Measurements from ENCODE around the gene RNF181.
"Not testable (repeated sequence)": the region's sequence is repeated elsewhere in the genome, so short reads cannot be mapped to it uniquely, and the experiment has no call there.

Gene RNF181

GRCh38 chr2:85584857-85585780 lies 10.4 kb upstream of the RNF181 start:
- DNase-seq (ENCODE audit: low spot score in 2 of 2) (no peak), ATAC-seq (peak; percentile 77)
- Mint-ChIP-seq H3K9me3 (no peaks in the 10 kb centered on the region), H3K4me3 (peak overlapping the region; percentile 75), H3K27ac (peak overlapping the region; percentile 90), H3K4me1 (peaks cover 51% of the 10 kb centered on the region), H3K36me3 (peaks cover 26% of the 10 kb centered on the region)

GRCh38 chr2:85585781-85586105 lies 9.8 kb upstream of the RNF181 start:
- Mint-ChIP-seq H3K27ac (peak overlapping the region; percentile 90), H3K9me3 (no peaks in the 10 kb centered on the region), H3K4me1 (peaks cover 49% of the 10 kb centered on the region), H3K36me3 (peaks cover 20% of the 10 kb centered on the region), H3K4me3 (peak overlapping the region; percentile 75)
- ATAC-seq (no peak), DNase-seq (ENCODE audit: low spot score in 2 of 2) (no peak)

- Mint-ChIP-seq H3K4me3 (no peak overlapping the region), H3K9me3 (no peaks in the 10 kb centered on the region), H3K4me1 (peaks cover 42% of the 10 kb centered on the region), H3K36me3 (no peaks in the 10 kb centered on the region), H3K27ac (peak overlapping the region; percentile 21)
- no peak for ATAC-seq
- no peak for DNase-seq (ENCODE audit: low spot score in 2 of 2)
Observed at GRCh38 chr2:85588236-85588635, 7.3 kb upstream of the RNF181 start.

- ATAC-seq = no peak
- Mint-ChIP-seq H3K27ac (peak overlapping the region; percentile 21), H3K4me3 (no peak overlapping the region), H3K36me3 (no peaks in the 10 kb centered on the region), H3K9me3 (no peaks in the 10 kb centered on the region), H3K4me1 (peaks cover 38% of the 10 kb centered on the region)
- DNase-seq (ENCODE audit: low spot score in 2 of 2) = no peak
Observed at GRCh38 chr2:85588645-85589044, 6.9 kb upstream of the RNF181 start.

- no peaks in the 10 kb centered on the region for H3K9me3 Mint-ChIP-seq
- H3K27ac Mint-ChIP-seq = peak overlapping the region; percentile 21
- H3K4me3 Mint-ChIP-seq = no peak overlapping the region
Observed at GRCh38 chr2:85589181-85589580, 6.4 kb upstream of the RNF181 start.

GRCh38 chr2:85589982-85590791 lies 5.4 kb upstream of the RNF181 start:
- Mint-ChIP-seq H3K36me3 (peaks cover 1% of the 10 kb centered on the region), H3K4me3 (no peak overlapping the region), H3K27ac (peak overlapping the region; percentile 66), H3K4me1 (peaks cover 39% of the 10 kb centered on the region), H3K9me3 (no peaks in the 10 kb centered on the region)
- DNase-seq (ENCODE audit: low spot score in 2 of 2) (no peak), ATAC-seq (no peak)

More at GRCh38 chr2:85589181-85589580, 6.4 kb upstream of the RNF181 start:
- Mint-ChIP-seq H3K4me1 (peaks cover 38% of the 10 kb centered on the region), H3K36me3 (no peaks in the 10 kb centered on the region)
- DNase-seq (ENCODE audit: low spot score in 2 of 2) (no peak), ATAC-seq (no peak)

GRCh38 chr2:85590950-85591349 lies 4.6 kb upstream of the RNF181 start:
- Mint-ChIP-seq H3K36me3 (peaks cover 9% of the 10 kb centered on the region), H3K4me1 (peaks cover 36% of the 10 kb centered on the region), H3K9me3 (no peaks in the 10 kb centered on the region), H3K27ac (peak overlapping the region; percentile 52), H3K4me3 (no peak overlapping the region)
- DNase-seq (ENCODE audit: low spot score in 2 of 2) (no peak), ATAC-seq (no peak)

- peak overlapping the region; percentile 52 for H3K27ac Mint-ChIP-seq
- H3K36me3 Mint-ChIP-seq = peaks cover 11% of the 10 kb centered on the region
- ATAC-seq (no peak), DNase-seq (ENCODE audit: low spot score in 2 of 2) (no peak)
- H3K9me3 Mint-ChIP-seq = no peaks in the 10 kb centered on the region
- peaks cover 39% of the 10 kb centered on the region for H3K4me1 Mint-ChIP-seq
- H3K4me3 Mint-ChIP-seq = no peak overlapping the region
Observed at GRCh38 chr2:85591563-85591962, 4.0 kb upstream of the RNF181 start.

GRCh38 chr2:85592299-85592698 lies 3.2 kb upstream of the RNF181 start:
- not testable (repeated sequence) for H3K4me3 Mint-ChIP-seq; DNase-seq (ENCODE audit: low spot score in 2 of 2); ATAC-seq; H3K27ac Mint-ChIP-seq; H3K9me3 Mint-ChIP-seq
- H3K4me1 Mint-ChIP-seq = peaks cover 46% of the 10 kb centered on the region
- H3K36me3 Mint-ChIP-seq = peaks cover 17% of the 10 kb centered on the region

- H3K4me1 Mint-ChIP-seq = peaks cover 41% of the 10 kb centered on the region
- DNase-seq (ENCODE audit: low spot score in 2 of 2) (no peak), ATAC-seq (no peak)
- H3K4me3 Mint-ChIP-seq = no peak overlapping the region
- no peaks in the 10 kb centered on the region for H3K9me3 Mint-ChIP-seq
- H3K36me3 Mint-ChIP-seq = peaks cover 24% of the 10 kb centered on the region
- H3K27ac Mint-ChIP-seq = peak overlapping the region; percentile 20
Observed at GRCh38 chr2:85593023-85593422, 2.5 kb upstream of the RNF181 start.

GRCh38 chr2:85594715-85595300 lies 737 bp upstream of the RNF181 start:
- Mint-ChIP-seq H3K27ac (peak overlapping the region; percentile 99), H3K4me1 (peaks cover 41% of the 10 kb centered on the region), H3K36me3 (peaks cover 42% of the 10 kb centered on the region), H3K4me3 (peak overlapping the region; percentile 99), H3K9me3 (no peaks in the 10 kb centered on the region)
- ATAC-seq (no peak), DNase-seq (ENCODE audit: low spot score in 2 of 2) (no peak)

GRCh38 chr2:85596026-85596333 lies 435 bp downstream of the RNF181 start:
- peaks cover 45% of the 10 kb centered on the region for H3K4me1 Mint-ChIP-seq
- ATAC-seq (peak; percentile 41), DNase-seq (ENCODE audit: low spot score in 2 of 2) (no peak)
- no peaks in the 10 kb centered on the region for H3K9me3 Mint-ChIP-seq
- H3K4me3 Mint-ChIP-seq = peak overlapping the region; percentile 99
- peak overlapping the region; percentile 99 for H3K27ac Mint-ChIP-seq
- H3K36me3 Mint-ChIP-seq = peaks cover 49% of the 10 kb centered on the region

- DNase-seq (ENCODE audit: low spot score in 2 of 2) (no peak), ATAC-seq (no peak)
- peaks cover 52% of the 10 kb centered on the region for H3K4me1 Mint-ChIP-seq
- H3K4me3 Mint-ChIP-seq = peak overlapping the region; percentile 99
- peaks cover 53% of the 10 kb centered on the region for H3K36me3 Mint-ChIP-seq
- no peaks in the 10 kb centered on the region for H3K9me3 Mint-ChIP-seq
- peak overlapping the region; percentile 99 for H3K27ac Mint-ChIP-seq
Observed at GRCh38 chr2:85596486-85597143, 1.1 kb downstream of the RNF181 start.

- peaks cover 57% of the 10 kb centered on the region for H3K4me1 Mint-ChIP-seq
- H3K9me3 Mint-ChIP-seq = no peaks in the 10 kb centered on the region
- ATAC-seq (no peak), DNase-seq (ENCODE audit: low spot score in 2 of 2) (no peak)
- H3K27ac Mint-ChIP-seq = peak overlapping the region; percentile 99
- H3K36me3 Mint-ChIP-seq = peaks cover 59% of the 10 kb centered on the region
- H3K4me3 Mint-ChIP-seq = peak overlapping the region; percentile 99
Observed at GRCh38 chr2:85597241-85597640, 1.7 kb downstream of the RNF181 start.

Data from stimulated activated effector memory CD8-positive, alpha-beta T cell treated with anti-CD3 and anti-CD28 coated beads, Interleukin-12 subunit alpha, Interleukin-12 subunit beta, amount 100 ng/mL, for 72 hours (primary cell).